SK-N-SH (cell line): ENCODE data around the gene RMND1. TPM values are rescaled to one million over a fixed set of nuclear protein-coding genes. Genes with fewer than 3 reads are reported as not detected.

Source experiments
- CTCF ChIA-PET: fragments of 300-600, 350-600 bp; formaldehyde crosslinking; extraction: SDS; loops from one replicate; lab custom pipeline; 2021; lab: Yijun Ruan, JAX
- POLR2A ChIA-PET: fragments of 350-600 bp; sonication (Branson Sonifier 250); formaldehyde crosslinking; extraction: SDS; loops from one replicate; lab custom pipeline; 2020; ENCODE audit warnings: antibody characterized with exemption, inconsistent platforms; lab: Yijun Ruan, JAX
- DNase-seq: peaks from one replicate; pipeline ENCODE4 v3.0.0; 2012
- H2AFZ ChIP-seq: fragments of 200-600 bp; sonication (generic); 2 replicates; pipeline ENCODE4 v1.8.1; 2016; ENCODE audit warnings: antibody characterized with exemption, mild to moderate bottlenecking, low read depth
- H3F3A ChIP-seq: fragments of 200-600 bp; sonication (generic); replicated peaks from 2 replicates; pipeline ENCODE3; 2016; ENCODE audit warnings: antibody characterized with exemption, mild to moderate bottlenecking; ENCODE audit not compliant: insufficient read depth
- H3K27ac ChIP-seq, 2 experiments: fragments of 200-500 bp in 1 of 2; fragments of 200-600 bp in 1 of 2; sonication (Bioruptor generic) in 1 of 2; sonication (generic), shearing (Covaris generic) in 1 of 2; 2 replicates each; pipeline versions ENCODE4 v1.5.1 to v1.6.1; 2014 to 2016; ENCODE audit warnings: low read depth in 2 of 2, inconsistent platforms in 1 of 2, low read length in 1 of 2, mild to moderate bottlenecking in 1 of 2, mixed read lengths in 1 of 2
- H3K27me3 ChIP-seq: fragments of 200-600 bp; sonication (generic), shearing (Covaris generic); 2 replicates; pipeline ENCODE4 v1.6.1; 2016; ENCODE audit warnings: mixed run types; ENCODE audit not compliant: insufficient read depth
- H3K36me3 ChIP-seq, 2 experiments: fragments of 200-500 bp in 1 of 2; fragments of 200-600 bp in 1 of 2; sonication (Bioruptor generic) in 1 of 2; sonication (generic) in 1 of 2; replicated peaks in 1 of 2; 2 replicates each; pipeline versions ENCODE3 to v1.5.1; 2014 to 2016; ENCODE audit warnings: low read length in 1 of 2, mild to moderate bottlenecking in 1 of 2; ENCODE audit not compliant: insufficient read depth in 2 of 2, control insufficient read depth in 1 of 2
- H3K4me1 ChIP-seq, 2 experiments: fragments of 200-500 bp in 1 of 2; fragments of 200-600 bp in 1 of 2; sonication (Bioruptor generic) in 1 of 2; sonication (generic), shearing (Covaris generic) in 1 of 2; 2 replicates each; pipeline versions ENCODE4 v1.5.1 to v1.6.1; 2014 to 2016; ENCODE audit warnings: low read depth in 1 of 2, low read length in 1 of 2, mixed run types in 1 of 2; ENCODE audit not compliant: insufficient read depth in 2 of 2, control insufficient read depth in 1 of 2
- H3K4me2 ChIP-seq: fragments of 200-600 bp; sonication (generic), shearing (Covaris generic); 2 replicates; pipeline ENCODE4 v1.6.1; 2017; ENCODE audit warnings: mixed run types
- H3K4me3 ChIP-seq, 2 experiments: fragments of 200-500 bp in 1 of 2; fragments of 200-600 bp in 1 of 2; sonication (Bioruptor generic) in 1 of 2; sonication (generic), shearing (Covaris generic) in 1 of 2; 2 replicates each; pipeline versions ENCODE4 v1.5.1 to v1.8.1; 2014 to 2016; ENCODE audit warnings: low read depth in 2 of 2, inconsistent platforms in 1 of 2, low read length in 1 of 2, mild to moderate bottlenecking in 1 of 2, mixed read lengths in 1 of 2, moderate library complexity in 1 of 2
- H3K79me2 ChIP-seq: fragments of 200-600 bp; sonication (generic); 2 replicates; pipeline ENCODE4 v1.8.1; 2017; ENCODE audit warnings: mild to moderate bottlenecking; ENCODE audit not compliant: insufficient read depth
- H3K9ac ChIP-seq: fragments of 200-600 bp; sonication (generic); 2 replicates; pipeline ENCODE4 v1.6.1; 2017; ENCODE audit warnings: mixed run types
- H3K9me2 ChIP-seq: fragments of 200-600 bp; sonication (generic); 2 replicates; pipeline ENCODE4 v1.6.1; 2017; ENCODE audit warnings: mixed run types
- H3K9me3 ChIP-seq: fragments of 200-600 bp; sonication (generic); 2 replicates; pipeline ENCODE4 v1.6.1; 2017; ENCODE audit warnings: mixed run types, mild to moderate bottlenecking, moderate library complexity
- H4K20me1 ChIP-seq: fragments of 200-600 bp; sonication (generic); 2 replicates; pipeline ENCODE4 v1.6.1; 2017; ENCODE audit warnings: mild to moderate bottlenecking, mixed run types; ENCODE audit not compliant: insufficient read depth
- CHD2 ChIP-seq: fragments of 150-350 bp; IDR thresholded peaks from 2 replicates; pipeline ENCODE4 v1.6.1; 2018; ENCODE audit warnings: low read length; ENCODE audit not compliant: partially characterized antibody
- EP300 ChIP-seq, 2 experiments: IDR thresholded peaks; 2 replicates each; pipeline versions ENCODE4 v1.4.0 to v1.6.1; 2012; ENCODE audit warnings: borderline replicate concordance in 1 of 2, low read depth in 1 of 2, low read length in 1 of 2
- EZH2phosphoT487 ChIP-seq: fragments of 200-600 bp; sonication (generic); IDR thresholded peaks from 2 replicates; pipeline ENCODE4 v1.6.1; 2017; ENCODE audit warnings: low read depth, mixed run types, mild to moderate bottlenecking, antibody characterized with exemption, moderate library complexity, borderline replicate concordance
- FOXJ3 ChIP-seq: sonication (generic); formaldehyde crosslinking; IDR thresholded peaks from 2 replicates; pipeline ENCODE4 v1.5.1; 2020; ENCODE audit warnings: mild to moderate bottlenecking, missing genetic modification reagents
- GABPA ChIP-seq: IDR thresholded peaks from 2 replicates; pipeline ENCODE4 v1.4.0; 2012; ENCODE audit warnings: low read depth, mild to moderate bottlenecking
- GATA2 ChIP-seq: sonication (generic); formaldehyde crosslinking; IDR thresholded peaks from 2 replicates; pipeline ENCODE4 v1.5.0; 2020; ENCODE audit warnings: mild to moderate bottlenecking, missing genetic modification reagents
- JUND ChIP-seq: IDR thresholded peaks from 2 replicates; pipeline ENCODE4 v1.4.0; 2012
- NFIC ChIP-seq: IDR thresholded peaks from 2 replicates; pipeline ENCODE4 v1.4.0; 2012; ENCODE audit warnings: borderline replicate concordance
- RAD21 ChIP-seq: IDR thresholded peaks from 2 replicates; pipeline ENCODE4 v1.6.1; 2012; ENCODE audit warnings: mild to moderate bottlenecking, low read length
- RFX5 ChIP-seq: IDR thresholded peaks from 2 replicates; pipeline ENCODE4 v1.6.1; 2012; ENCODE audit warnings: mild to moderate bottlenecking, improper control_type of control experiment, low read length
- RXRA ChIP-seq: IDR thresholded peaks from 2 replicates; pipeline ENCODE4 v1.4.0; 2012; ENCODE audit warnings: low read depth, mild to moderate bottlenecking, borderline replicate concordance
- SIN3A ChIP-seq: IDR thresholded peaks from 2 replicates; pipeline ENCODE4 v1.6.1; 2012; ENCODE audit warnings: low read depth, mild to moderate bottlenecking, low read length, moderate library complexity, borderline replicate concordance
- TCF12 ChIP-seq: IDR thresholded peaks from 2 replicates; pipeline ENCODE4 v1.4.0; 2012
- YY1 ChIP-seq: IDR thresholded peaks from 2 replicates; pipeline ENCODE4 v1.4.0; 2012; ENCODE audit warnings: low read depth, mild to moderate bottlenecking
- WGBS: methylation state at CpG from one replicate; pipeline ENCODE4 v1.1.6; 2017; ENCODE audit warnings: low lambda C conversion rate; 5-methylcytosine and 5-hydroxymethylcytosine counted together
- polyA plus RNA-seq, 3 experiments: library from polyadenylated mRNA; depleted of rRNA; stranded (reverse); fragments of >200 nt; gene quantifications; 2 replicates each; pipeline ENCODE4 v1.2.3, GENCODE V29; 2012
- TF ChIP-seq, protein P1 (sequence below): IDR thresholded peaks from 2 replicates; pipeline ENCODE4 v1.6.1; 2012; ENCODE audit warnings: mild to moderate bottlenecking, low read depth, low read length, moderate library complexity
- TF ChIP-seq, protein P2 (sequence below): IDR thresholded peaks from 2 replicates; pipeline ENCODE4 v1.4.0; 2012; ENCODE audit warnings: low read depth, borderline replicate concordance
- TF ChIP-seq, protein P3 (sequence below): IDR thresholded peaks from 2 replicates; pipeline ENCODE4; 2012
- TF ChIP-seq, protein P4 (sequence below): IDR thresholded peaks from 2 replicates; pipeline ENCODE4 v1.4.0; 2012; ENCODE audit warnings: low read depth, borderline replicate concordance

RMND1 gene
- polyA plus RNA-seq, 1 of the 3 experiments (the other 2 are of a cell fraction), result 14.8 TPM

DNA sequence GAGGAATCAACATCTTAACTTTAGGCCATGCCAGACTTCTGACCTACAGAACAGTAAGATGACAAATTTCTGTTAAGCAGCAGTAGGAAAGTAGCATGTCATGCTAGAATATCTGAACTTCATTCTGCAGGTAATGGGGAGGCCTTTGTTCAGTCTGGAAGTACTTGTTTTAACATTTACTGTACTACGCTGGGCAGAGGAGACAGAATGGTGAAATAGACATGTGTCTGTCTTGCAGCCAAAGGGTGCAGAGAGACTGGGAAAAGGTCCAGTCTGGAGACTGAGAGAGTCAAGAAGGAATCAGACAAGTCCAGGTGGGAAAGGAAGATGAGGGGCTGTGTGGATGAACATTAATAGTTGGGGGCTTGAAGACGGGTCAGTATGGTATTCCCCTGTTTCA lies 43.1 kb downstream of the RMND1 start:
- no peak for TF ChIP-seq RFX5
- TF ChIP-seq SIN3A, result no peak
- no peak for TF ChIP-seq EZH2phosphoT487
- TF ChIP-seq RAD21, result no peak
- TF ChIP-seq GATA2, result no peak
- TF ChIP-seq GABPA, result no peak
- no peak for TF ChIP-seq EP300 (IDR thresholded peaks at IDR 0.05; ENCODE audit: borderline replicate concordance in 1 of 2, low read depth in 1 of 2, low read length in 1 of 2)
- no peak for TF ChIP-seq YY1
- TF ChIP-seq, protein P1, sequence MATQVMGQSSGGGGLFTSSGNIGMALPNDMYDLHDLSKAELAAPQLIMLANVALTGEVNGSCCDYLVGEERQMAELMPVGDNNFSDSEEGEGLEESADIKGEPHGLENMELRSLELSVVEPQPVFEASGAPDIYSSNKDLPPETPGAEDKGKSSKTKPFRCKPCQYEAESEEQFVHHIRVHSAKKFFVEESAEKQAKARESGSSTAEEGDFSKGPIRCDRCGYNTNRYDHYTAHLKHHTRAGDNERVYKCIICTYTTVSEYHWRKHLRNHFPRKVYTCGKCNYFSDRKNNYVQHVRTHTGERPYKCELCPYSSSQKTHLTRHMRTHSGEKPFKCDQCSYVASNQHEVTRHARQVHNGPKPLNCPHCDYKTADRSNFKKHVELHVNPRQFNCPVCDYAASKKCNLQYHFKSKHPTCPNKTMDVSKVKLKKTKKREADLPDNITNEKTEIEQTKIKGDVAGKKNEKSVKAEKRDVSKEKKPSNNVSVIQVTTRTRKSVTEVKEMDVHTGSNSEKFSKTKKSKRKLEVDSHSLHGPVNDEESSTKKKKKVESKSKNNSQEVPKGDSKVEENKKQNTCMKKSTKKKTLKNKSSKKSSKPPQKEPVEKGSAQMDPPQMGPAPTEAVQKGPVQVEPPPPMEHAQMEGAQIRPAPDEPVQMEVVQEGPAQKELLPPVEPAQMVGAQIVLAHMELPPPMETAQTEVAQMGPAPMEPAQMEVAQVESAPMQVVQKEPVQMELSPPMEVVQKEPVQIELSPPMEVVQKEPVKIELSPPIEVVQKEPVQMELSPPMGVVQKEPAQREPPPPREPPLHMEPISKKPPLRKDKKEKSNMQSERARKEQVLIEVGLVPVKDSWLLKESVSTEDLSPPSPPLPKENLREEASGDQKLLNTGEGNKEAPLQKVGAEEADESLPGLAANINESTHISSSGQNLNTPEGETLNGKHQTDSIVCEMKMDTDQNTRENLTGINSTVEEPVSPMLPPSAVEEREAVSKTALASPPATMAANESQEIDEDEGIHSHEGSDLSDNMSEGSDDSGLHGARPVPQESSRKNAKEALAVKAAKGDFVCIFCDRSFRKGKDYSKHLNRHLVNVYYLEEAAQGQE, result no peak
- TF ChIP-seq, protein P2, sequence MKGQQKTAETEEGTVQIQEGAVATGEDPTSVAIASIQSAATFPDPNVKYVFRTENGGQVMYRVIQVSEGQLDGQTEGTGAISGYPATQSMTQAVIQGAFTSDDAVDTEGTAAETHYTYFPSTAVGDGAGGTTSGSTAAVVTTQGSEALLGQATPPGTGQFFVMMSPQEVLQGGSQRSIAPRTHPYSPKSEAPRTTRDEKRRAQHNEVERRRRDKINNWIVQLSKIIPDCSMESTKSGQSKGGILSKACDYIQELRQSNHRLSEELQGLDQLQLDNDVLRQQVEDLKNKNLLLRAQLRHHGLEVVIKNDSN, result no peak
- no peak for TF ChIP-seq TCF12
- no peak for TF ChIP-seq NFIC
- TF ChIP-seq, protein P3, sequence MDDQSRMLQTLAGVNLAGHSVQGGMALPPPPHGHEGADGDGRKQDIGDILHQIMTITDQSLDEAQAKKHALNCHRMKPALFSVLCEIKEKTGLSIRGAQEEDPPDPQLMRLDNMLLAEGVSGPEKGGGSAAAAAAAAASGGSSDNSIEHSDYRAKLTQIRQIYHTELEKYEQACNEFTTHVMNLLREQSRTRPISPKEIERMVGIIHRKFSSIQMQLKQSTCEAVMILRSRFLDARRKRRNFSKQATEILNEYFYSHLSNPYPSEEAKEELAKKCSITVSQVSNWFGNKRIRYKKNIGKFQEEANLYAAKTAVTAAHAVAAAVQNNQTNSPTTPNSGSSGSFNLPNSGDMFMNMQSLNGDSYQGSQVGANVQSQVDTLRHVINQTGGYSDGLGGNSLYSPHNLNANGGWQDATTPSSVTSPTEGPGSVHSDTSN, result no peak
- no peak for TF ChIP-seq FOXJ3 (CRISPR knock-in tag)
- TF ChIP-seq RXRA, result no peak
- TF ChIP-seq CHD2, result no peak
- TF ChIP-seq, protein P4, sequence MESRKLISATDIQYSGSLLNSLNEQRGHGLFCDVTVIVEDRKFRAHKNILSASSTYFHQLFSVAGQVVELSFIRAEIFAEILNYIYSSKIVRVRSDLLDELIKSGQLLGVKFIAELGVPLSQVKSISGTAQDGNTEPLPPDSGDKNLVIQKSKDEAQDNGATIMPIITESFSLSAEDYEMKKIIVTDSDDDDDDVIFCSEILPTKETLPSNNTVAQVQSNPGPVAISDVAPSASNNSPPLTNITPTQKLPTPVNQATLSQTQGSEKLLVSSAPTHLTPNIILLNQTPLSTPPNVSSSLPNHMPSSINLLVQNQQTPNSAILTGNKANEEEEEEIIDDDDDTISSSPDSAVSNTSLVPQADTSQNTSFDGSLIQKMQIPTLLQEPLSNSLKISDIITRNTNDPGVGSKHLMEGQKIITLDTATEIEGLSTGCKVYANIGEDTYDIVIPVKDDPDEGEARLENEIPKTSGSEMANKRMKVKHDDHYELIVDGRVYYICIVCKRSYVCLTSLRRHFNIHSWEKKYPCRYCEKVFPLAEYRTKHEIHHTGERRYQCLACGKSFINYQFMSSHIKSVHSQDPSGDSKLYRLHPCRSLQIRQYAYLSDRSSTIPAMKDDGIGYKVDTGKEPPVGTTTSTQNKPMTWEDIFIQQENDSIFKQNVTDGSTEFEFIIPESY, result no peak
- TF ChIP-seq JUND, result no peak
- Histone ChIP-seq H3K9me3 (no peaks in the 10 kb centered on the region), H3K9ac (no peak overlapping the region), H3K27me3 (no peaks in the 10 kb centered on the region), H3K9me2 (no peaks in the 10 kb centered on the region), H3K4me1 (no peaks in the 10 kb centered on the region), H4K20me1 (peaks cover 41% of the 10 kb centered on the region), H3K27ac (no peak overlapping the region), H3K36me3 (peaks cover 41 to 79% of the 10 kb centered on the region in 2 experiments), H3K4me2 (no peak overlapping the region), H3K79me2 (peaks cover 68% of the 10 kb centered on the region), H3F3A (peaks cover 48% of the 10 kb centered on the region), H2AFZ (no peak overlapping the region), H3K4me3 (no peak overlapping the region)
- CTCF ChIA-PET, result no interaction called here
- DNase-seq, result no peak
- POLR2A ChIA-PET, result no interaction called here
- 100% methylated on average over 2 of the region's 2 CpGs for WGBS
